NB4 (cell line): ENCODE measurements around the gene DAPK1.
A peak's percentile ranks its signal among the peaks of the same experiment; 100 is the strongest.

ENCODE experiments used
- DNase-seq: peaks from one replicate; pipeline ENCODE4 v3.0.0; 2010; ENCODE audit warnings: low read depth
- H3K4me3 ChIP-seq: one replicate; pipeline ENCODE4 v1.5.1; 2011; ENCODE audit warnings: mild to moderate bottlenecking, low read depth, low read length, moderate library complexity
- CTCF ChIP-seq: IDR thresholded peaks from one replicate; pipeline ENCODE4 v1.5.1; 2012; ENCODE audit warnings: low read depth, low read length
- MAX ChIP-seq: IDR thresholded peaks from 2 replicates; pipeline ENCODE4 v1.6.1; 2011; ENCODE audit warnings: low read depth, low read length
- MYC ChIP-seq: IDR thresholded peaks from 2 replicates; pipeline ENCODE4 v1.6.1; 2011; ENCODE audit warnings: low read depth, low read length
- POLR2A ChIP-seq: IDR thresholded peaks from 2 replicates; pipeline ENCODE4 v1.6.1; 2011; ENCODE audit warnings: mild to moderate bottlenecking; ENCODE audit not compliant: insufficient read length; ENCODE audit errors: extremely low read depth

DAPK1 gene

GRCh38 chr9:87512311-87512710, 14.6 kb downstream of the DAPK1 start:
- no peak for TF ChIP-seq POLR2A
- TF ChIP-seq MAX = no peak
- TF ChIP-seq CTCF = no peak
- no peak for TF ChIP-seq MYC
- H3K4me3 ChIP-seq = no peak overlapping the region
- DNase-seq = no peak

DNA sequence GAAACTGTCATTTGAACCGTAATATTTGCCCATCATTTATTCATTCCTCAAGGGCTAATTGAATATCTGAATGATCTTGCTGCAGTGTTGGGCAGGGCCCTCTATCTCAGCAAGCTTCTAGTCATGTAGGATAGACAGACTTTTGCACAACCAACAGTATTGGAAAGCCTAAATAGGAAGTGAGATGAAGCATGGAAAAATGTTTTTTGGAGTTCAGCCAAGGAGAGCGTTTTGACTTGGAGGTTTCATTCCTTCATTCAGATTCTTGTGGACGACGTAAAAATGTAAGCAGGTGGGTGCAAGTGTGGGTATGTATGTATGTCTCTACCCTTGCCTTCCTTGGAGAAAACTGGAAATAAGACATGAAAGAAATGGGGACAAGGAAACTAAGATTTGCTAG, 15.5 kb downstream of the DAPK1 start:
- TF ChIP-seq MAX (no peak), MYC (no peak), CTCF (no peak), POLR2A (no peak)
- DNase-seq = no peak
- no peak overlapping the region for H3K4me3 ChIP-seq

DNA sequence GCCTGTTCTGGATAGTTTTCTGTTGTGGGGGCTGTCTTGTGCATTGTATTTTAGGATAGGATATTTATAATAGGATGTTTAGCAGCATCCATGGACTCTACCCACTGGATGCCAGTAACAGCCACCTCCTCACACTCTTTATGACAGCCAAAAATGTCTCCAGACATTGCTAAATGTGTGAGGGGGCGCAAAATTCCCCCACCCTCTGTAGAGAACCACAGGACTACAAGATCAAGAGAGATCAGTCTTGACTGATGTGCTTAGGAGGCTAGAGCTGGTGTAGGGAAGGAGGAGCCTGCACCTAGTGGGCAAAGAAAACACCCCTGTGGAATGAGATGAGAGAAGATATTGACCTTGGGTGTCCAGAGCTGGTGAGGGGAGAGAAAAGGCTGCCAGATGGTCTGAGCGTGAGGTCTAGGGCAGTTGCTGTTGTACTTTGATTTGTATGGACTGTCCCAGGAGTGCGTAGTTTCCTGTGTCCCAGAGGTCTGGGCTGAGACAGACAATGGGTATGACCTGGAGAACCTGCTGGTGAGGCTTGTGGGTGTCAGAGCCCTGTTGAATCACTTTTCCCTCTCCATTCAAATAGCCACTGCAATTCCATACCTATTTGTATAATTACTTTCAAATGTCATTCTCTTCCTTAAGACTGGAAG, 16.3 kb downstream of the DAPK1 start:
- no peak for TF ChIP-seq MAX
- no peak for TF ChIP-seq POLR2A
- no peak for TF ChIP-seq MYC
- TF ChIP-seq CTCF = no peak
- no peak for DNase-seq
- no peak overlapping the region for H3K4me3 ChIP-seq

GRCh38 chr9:87515006-87515405, 17.3 kb downstream of the DAPK1 start:
- DNase-seq = no peak
- no peak overlapping the region for H3K4me3 ChIP-seq
- TF ChIP-seq POLR2A (no peak), CTCF (no peak), MAX (no peak), MYC (no peak)

- no peak for TF ChIP-seq POLR2A
- no peak for DNase-seq
- H3K4me3 ChIP-seq = no peak overlapping the region
These were observed 18.0 kb downstream of the DAPK1 start for GRCh38 chr9:87515588-87516221.

DNA sequence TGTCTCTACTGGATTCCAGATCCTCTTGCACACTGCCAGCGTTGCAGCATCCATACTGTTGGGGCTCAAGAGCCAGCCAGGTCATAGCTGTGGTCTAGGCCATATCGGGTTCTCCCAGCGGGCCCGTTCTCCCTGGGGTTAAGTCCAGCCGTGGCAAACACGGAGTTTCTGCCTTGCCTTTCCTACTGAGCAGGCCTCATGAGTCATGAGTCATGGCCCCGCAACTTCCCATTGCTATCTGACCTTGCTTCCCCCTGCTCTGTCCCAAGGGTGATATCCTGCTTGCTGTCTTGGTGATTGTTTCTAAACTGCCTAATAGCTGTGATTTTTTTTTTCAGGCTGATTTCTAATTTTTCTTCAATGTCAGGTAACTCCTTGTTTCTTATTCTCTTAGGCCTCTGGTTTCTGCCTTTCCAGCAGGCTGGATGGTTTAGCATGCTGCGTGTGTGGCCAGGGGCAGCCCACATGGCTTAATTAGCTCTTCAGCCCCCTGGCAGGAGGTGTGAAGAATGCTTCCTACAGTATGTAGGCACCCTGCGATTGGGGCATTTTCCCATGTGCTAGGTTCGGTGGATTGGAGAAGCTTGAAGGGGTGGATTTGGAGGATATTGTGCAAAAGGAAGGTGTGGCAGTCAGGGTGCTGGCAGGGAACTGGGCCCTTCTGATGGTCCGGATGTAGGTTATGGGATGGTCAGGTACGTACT, 18.7 kb downstream of the DAPK1 start:
- no peak overlapping the region for H3K4me3 ChIP-seq
- TF ChIP-seq MAX (no peak), MYC (no peak; the same call in none of the 2 replicates), CTCF (no peak), POLR2A (no peak)
- DNase-seq = peak; percentile 91
